ENCODE results near the gene ALG1. TPM values are rescaled to one million over a fixed set of nuclear protein-coding genes. Genes with fewer than 3 reads are reported as not detected.

The ALG1 gene
- total and polyA plus RNA-seq, 10 of the 15 experiments (the other 5 are each of a cell fraction or from before 2014, with no cell fraction given): 1.5 to 43.2 (median 23.8) TPM

GRCh38 chr16:5071681-5072333 is at the start of gene ALG1 (continued):
- TF ChIP-seq HDAC6 (IDR thresholded peaks at IDR 0.05; ENCODE audit: unreplicated experiment) (peak; percentile 11), ZNF592 (IDR thresholded peaks at IDR 0.05) (no peak), GATAD2B (conservative IDR thresholded peaks at IDR 0.05; ENCODE audit: low read depth) (peak; percentile 73), NR2F1 (conservative IDR thresholded peaks at IDR 0.05) (peak; percentile 32; the same call in 1 of the 2 replicates), CHD1 (IDR thresholded peaks at IDR 0.05; ENCODE audit: low read depth, low read length) (no peak), ZNF217 (IDR thresholded peaks at IDR 0.05) (no peak), ZNF207 (IDR thresholded peaks at IDR 0.05; ENCODE audit: borderline replicate concordance) (no peak), SMARCA5 (IDR thresholded peaks at IDR 0.05) (0 out of 2 replicates have a peak, but pooled peaks have one; percentile 0), TARDBP (IDR thresholded peaks at IDR 0.05; ENCODE audit: borderline replicate concordance) (peak; percentile 41; the same call in 1 of the 2 replicates), USF2 (IDR thresholded peaks at IDR 0.05; ENCODE audit: borderline replicate concordance, low read depth, low read length) (peak; percentile 92), ZZZ3 (IDR thresholded peaks at IDR 0.05; ENCODE audit: control insufficient read depth, insufficient read length, low read depth) (no peak), MEF2A (IDR thresholded peaks at IDR 0.05; ENCODE audit: insufficient read depth, low read depth, low read length) (no peak), RCOR1 (conservative IDR thresholded peaks at IDR 0.05; ENCODE audit: low read depth, low read length) (no peak), IRF4 (IDR thresholded peaks at IDR 0.05; ENCODE audit: low read depth, low read length) (no peak), DPF2 (IDR thresholded peaks at IDR 0.05) (0 out of 2 replicates have a peak, but pooled peaks have one; percentile 27), JUNB (IDR thresholded peaks at IDR 0.05) (no peak), CBX3 (IDR thresholded peaks at IDR 0.05; ENCODE audit: borderline replicate concordance, low read depth) (no peak), E2F8 (IDR thresholded peaks at IDR 0.05; ENCODE audit: low read depth, partially characterized antibody) (no peak), MLLT1 (IDR thresholded peaks at IDR 0.05) (no peak), SP1 (IDR thresholded peaks at IDR 0.05; ENCODE audit: low read depth, low read length) (no peak), CHD4 (IDR thresholded peaks at IDR 0.05) (no peak), MTA2 (IDR thresholded peaks at IDR 0.05; ENCODE audit: low read depth) (0 out of 2 replicates have a peak, but pooled peaks have one; percentile 3)

Measured in GM12878 (cell line).